Cardiac fibroblast (primary cell): ENCODE data around the gene TBC1D9B.

ENCODE experiments used
- DNase-seq, 2 donors: peaks; one replicate each; pipeline versions ENCODE4 v3.0.0 to v3.0.0-alpha.2; 2010; ENCODE audit warnings: low read depth in 2 of 2
- H3K4me3 ChIP-seq, 2 donors: replicated peaks in 1 of 2; 1 replicate in 1 of 2; 2 replicates in 1 of 2; pipeline ENCODE4 v1.5.1; 2011; ENCODE audit warnings: low read depth in 2 of 2, low read length in 2 of 2, mild to moderate bottlenecking in 2 of 2, moderate library complexity in 1 of 2
- TF ChIP-seq, protein P1 (sequence below): IDR thresholded peaks from one replicate; pipeline ENCODE4 v1.5.1; 2011; ENCODE audit warnings: low read depth, mild to moderate bottlenecking, low read length, inconsistent platforms

The TBC1D9B gene

DNA sequence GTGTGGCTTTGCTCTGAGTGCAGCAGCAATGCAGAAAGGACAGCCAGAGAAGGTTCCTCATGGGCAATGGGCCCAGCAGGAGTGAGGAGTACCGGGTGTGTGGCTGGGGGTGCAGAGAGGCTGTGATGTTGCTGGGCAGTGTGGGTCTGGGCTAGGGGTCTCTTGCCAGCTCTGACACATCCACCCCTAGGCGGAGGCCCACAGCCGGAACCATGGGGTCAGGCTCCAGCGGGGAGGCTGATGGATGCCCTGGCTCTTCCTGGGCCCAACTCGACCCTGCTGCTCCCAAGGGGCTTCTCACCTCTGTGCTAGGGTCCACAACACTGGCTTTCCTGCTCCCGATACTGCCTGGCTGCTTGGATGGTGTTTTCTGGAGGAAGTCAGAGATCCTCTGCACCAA lies 19.9 kb downstream of the TBC1D9B start:
- no peak overlapping the region for H3K4me3 ChIP-seq
- DNase-seq: no peak
- TF ChIP-seq, protein P1, sequence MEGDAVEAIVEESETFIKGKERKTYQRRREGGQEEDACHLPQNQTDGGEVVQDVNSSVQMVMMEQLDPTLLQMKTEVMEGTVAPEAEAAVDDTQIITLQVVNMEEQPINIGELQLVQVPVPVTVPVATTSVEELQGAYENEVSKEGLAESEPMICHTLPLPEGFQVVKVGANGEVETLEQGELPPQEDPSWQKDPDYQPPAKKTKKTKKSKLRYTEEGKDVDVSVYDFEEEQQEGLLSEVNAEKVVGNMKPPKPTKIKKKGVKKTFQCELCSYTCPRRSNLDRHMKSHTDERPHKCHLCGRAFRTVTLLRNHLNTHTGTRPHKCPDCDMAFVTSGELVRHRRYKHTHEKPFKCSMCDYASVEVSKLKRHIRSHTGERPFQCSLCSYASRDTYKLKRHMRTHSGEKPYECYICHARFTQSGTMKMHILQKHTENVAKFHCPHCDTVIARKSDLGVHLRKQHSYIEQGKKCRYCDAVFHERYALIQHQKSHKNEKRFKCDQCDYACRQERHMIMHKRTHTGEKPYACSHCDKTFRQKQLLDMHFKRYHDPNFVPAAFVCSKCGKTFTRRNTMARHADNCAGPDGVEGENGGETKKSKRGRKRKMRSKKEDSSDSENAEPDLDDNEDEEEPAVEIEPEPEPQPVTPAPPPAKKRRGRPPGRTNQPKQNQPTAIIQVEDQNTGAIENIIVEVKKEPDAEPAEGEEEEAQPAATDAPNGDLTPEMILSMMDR: no peak

DNA sequence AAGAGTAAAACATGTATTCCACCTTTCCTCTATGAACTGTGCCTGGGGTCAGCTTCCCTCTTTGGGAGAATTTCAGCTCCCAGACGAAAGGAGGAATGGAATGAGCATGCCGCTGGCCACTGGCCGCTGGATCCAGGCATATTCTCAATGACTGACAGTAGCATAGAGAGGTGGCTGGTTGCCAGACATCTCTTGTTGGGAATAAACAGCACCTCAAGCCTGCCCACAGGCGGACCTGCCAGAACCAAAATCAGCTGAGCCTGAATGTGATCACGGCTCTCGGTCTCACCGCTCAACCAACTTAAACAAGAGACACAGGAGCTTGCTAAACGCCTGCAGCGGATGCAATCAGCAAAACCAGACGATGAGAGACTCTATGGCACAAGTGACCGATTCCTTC lies 20.6 kb downstream of the TBC1D9B start:
- TF ChIP-seq, protein P1: no peak
- DNase-seq: no peak

DNA sequence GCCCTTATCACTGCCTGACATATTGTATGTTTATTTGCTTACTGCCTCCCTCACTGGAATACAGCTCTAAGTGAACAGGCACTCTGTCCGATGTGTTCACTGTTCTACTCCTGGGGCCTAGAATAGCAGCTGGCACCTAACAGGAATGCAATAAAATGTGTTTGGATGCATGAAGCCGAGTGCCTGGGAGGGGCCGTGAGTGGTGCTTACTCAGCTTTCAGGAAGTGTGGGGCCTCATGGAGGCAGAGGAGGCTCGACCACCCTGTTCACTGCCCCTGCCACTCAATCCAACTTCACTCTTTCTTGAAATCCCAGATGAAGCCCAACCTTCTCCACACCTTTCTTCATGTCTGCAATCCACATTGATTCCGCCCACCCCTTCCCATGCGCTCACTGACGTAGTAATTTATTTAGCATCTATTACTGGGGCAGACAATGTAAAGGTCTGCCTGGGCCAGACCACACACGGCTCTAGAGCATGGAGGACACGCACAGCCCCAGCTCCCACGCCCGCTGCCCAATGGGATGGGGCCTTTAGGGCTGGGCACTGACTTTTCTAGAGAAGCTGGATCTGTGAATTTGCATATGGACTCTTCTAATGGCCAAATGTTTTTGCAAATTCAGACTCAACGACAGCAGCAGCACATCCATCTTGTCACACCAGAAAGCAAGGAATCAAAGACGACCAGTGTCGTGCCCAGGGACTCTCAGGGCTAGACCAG lies 21.3 kb downstream of the TBC1D9B start:
- DNase-seq: no peak
- TF ChIP-seq, protein P1: no peak
- H3K4me3 ChIP-seq: no peak overlapping the region

More for the DNA sequence above, 20.6 kb downstream of the TBC1D9B start:
- H3K4me3 ChIP-seq: no peak overlapping the region

DNA sequence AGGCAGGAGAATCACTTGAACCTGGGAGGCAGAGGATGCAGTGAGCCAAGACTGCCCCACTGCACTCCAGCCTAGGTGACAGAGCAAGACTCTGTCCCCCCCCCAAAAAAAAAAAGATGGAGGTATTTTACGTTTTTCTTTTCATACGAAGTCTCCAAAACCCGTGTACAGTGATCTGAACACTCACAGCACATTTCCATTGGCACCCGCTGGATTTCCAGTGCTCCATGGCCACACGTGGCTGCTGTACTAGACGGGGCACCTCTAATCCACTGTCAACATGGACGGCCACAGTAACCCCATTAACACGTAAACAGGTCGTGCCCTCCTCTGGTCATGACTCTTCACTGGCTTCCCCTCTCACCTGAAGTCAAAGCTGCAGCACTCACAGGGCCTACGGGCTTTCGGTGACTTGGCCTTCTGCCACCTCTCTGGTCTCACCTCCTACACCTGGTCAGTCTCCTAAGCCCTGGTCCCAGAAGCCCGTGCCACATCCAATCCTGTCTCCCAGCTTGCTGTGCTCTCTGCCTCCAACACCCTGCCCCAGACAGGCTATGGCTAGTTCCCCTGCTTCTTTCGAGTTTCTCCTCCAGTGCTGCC lies 22.1 kb downstream of the TBC1D9B start:
- TF ChIP-seq, protein P1: no peak
- no peak for DNase-seq
- H3K4me3 ChIP-seq: no peak overlapping the region

DNA sequence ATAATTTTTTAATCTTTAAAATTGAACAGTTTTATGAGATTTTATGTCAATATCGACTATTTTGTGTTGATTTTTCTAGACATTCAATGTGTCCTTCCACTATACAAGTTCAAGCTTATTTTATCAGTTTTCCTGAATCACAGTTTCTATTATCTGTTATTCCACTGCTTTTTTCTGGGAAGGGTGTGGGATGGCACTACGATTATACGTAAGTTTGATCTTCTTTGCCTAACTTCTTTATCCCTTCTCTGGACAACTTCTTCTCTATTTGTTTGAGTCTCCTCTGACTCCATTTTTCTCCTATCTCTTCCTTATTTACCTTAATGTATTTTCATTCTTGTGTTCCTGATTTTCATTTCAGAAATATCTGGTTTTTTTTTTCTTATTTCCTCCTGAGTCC lies 24.5 kb downstream of the TBC1D9B start:
- no peak overlapping the region for H3K4me3 ChIP-seq
- DNase-seq: no peak
- TF ChIP-seq, protein P1: no peak

DNA sequence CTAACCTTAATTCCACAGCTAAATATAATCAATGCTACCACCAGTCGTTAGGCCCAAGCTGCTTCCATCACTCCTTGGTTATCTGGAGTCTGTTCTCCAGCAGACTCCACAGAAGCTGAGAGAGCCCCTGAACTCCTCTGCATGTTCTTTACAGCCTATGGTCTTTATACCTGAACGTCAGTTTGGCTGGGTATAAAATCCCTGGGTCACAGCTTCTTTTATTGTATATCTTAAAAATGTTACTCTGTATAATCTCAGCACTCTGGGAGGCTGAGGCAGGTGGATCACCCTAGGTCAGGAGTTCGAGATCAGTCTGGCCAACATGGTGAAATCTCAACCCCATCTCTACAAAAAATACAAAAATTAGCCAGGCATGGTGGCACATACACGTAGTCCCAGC lies 25.4 kb downstream of the TBC1D9B start:
- TF ChIP-seq, protein P1: no peak
- H3K4me3 ChIP-seq: no peak overlapping the region
- DNase-seq: no peak
